Type B pancreatic cell (in vitro differentiated cells): ENCODE measurements around the gene ZNF106. TPM values are rescaled to one million over a fixed set of nuclear protein-coding genes. Genes with fewer than 3 reads are reported as not detected.

Experiments
- DNase-seq: peaks from one replicate; pipeline ENCODE4 v3.0.0; 2021; ENCODE audit warnings: mixed read lengths; ENCODE audit not compliant: unreplicated experiment; ENCODE audit errors: extremely low spot score
- H3K27ac Mint-ChIP-seq: 2 replicates; pipeline ENCODE4 v1.8.0; 2021; ENCODE audit warnings: mild to moderate bottlenecking, mixed read lengths
- H3K27me3 Mint-ChIP-seq: 2 replicates; pipeline ENCODE4 v1.8.0; 2021; ENCODE audit warnings: mixed read lengths
- H3K36me3 Mint-ChIP-seq: 2 replicates; pipeline ENCODE4 v1.8.0; 2021; ENCODE audit warnings: mixed read lengths
- H3K4me1 Mint-ChIP-seq: one replicate; pipeline ENCODE4 v1.8.0; 2021; ENCODE audit warnings: mixed read lengths; ENCODE audit not compliant: unreplicated experiment
- H3K4me3 Mint-ChIP-seq: 2 replicates; pipeline ENCODE4 v1.8.0; 2021; ENCODE audit warnings: mild to moderate bottlenecking, mixed read lengths
- H3K9me3 Mint-ChIP-seq: 2 replicates; pipeline ENCODE4 v1.8.0; 2021; ENCODE audit warnings: mixed read lengths
- CTCF ChIP-seq: fragments of 200-600 bp; sonication (generic); conservative IDR thresholded peaks from 2 replicates; pipeline ENCODE4 v1.5.0; 2021; ENCODE audit warnings: antibody characterized with exemption, mild to moderate bottlenecking
- total RNA-seq: library from RNA; stranded (reverse); gene quantifications from 2 replicates; pipeline ENCODE4 v1.2.1, GENCODE V29; 2021; ENCODE audit warnings: low replicate concordance

ZNF106 gene
- total RNA-seq, 1 donor from 2014 or later: 52.4 TPM

- Mint-ChIP-seq H3K36me3 (peaks cover 6% of the 10 kb centered on the region), H3K27me3 (no peaks in the 10 kb centered on the region), H3K4me3 (no peak overlapping the region), H3K4me1 (no peaks in the 10 kb centered on the region), H3K27ac (no peak overlapping the region), H3K9me3 (no peaks in the 10 kb centered on the region)
- DNase-seq: no peak
- TF ChIP-seq CTCF: no peak
Measured at GRCh38 chr15:42405863-42406482, 85.0 kb downstream of the ZNF106 start.

GRCh38 chr15:42404461-42405235 is 86.3 kb downstream of the ZNF106 start:
- peak overlapping the region; percentile 40 for H3K27ac Mint-ChIP-seq
- H3K27me3 Mint-ChIP-seq: no peaks in the 10 kb centered on the region
- TF ChIP-seq CTCF: no peak
- DNase-seq: no peak
- no peaks in the 10 kb centered on the region for H3K9me3 Mint-ChIP-seq
- H3K4me3 Mint-ChIP-seq: no peak overlapping the region
- no peaks in the 10 kb centered on the region for H3K4me1 Mint-ChIP-seq
- peaks cover 4% of the 10 kb centered on the region for H3K36me3 Mint-ChIP-seq

- no peak for TF ChIP-seq CTCF
- no peak for DNase-seq
- Mint-ChIP-seq H3K4me1 (no peaks in the 10 kb centered on the region), H3K36me3 (peaks cover 4% of the 10 kb centered on the region), H3K9me3 (no peaks in the 10 kb centered on the region), H3K4me3 (no peak overlapping the region), H3K27ac (no peak overlapping the region), H3K27me3 (no peaks in the 10 kb centered on the region)
Measured at GRCh38 chr15:42403389-42403788, 87.6 kb downstream of the ZNF106 start.

- Mint-ChIP-seq H3K27ac (no peak overlapping the region), H3K27me3 (no peaks in the 10 kb centered on the region), H3K36me3 (no peaks in the 10 kb centered on the region), H3K4me3 (no peak overlapping the region), H3K9me3 (no peaks in the 10 kb centered on the region), H3K4me1 (no peaks in the 10 kb centered on the region)
- no peak for TF ChIP-seq CTCF
- DNase-seq: no peak
Measured at GRCh38 chr15:42402455-42403205, 88.3 kb downstream of the ZNF106 start.

- Mint-ChIP-seq H3K27me3 (no peaks in the 10 kb centered on the region), H3K36me3 (no peaks in the 10 kb centered on the region), H3K4me1 (no peaks in the 10 kb centered on the region), H3K9me3 (no peaks in the 10 kb centered on the region), H3K4me3 (no peak overlapping the region), H3K27ac (no peak overlapping the region)
- no peak for DNase-seq
- no peak for TF ChIP-seq CTCF
Measured at GRCh38 chr15:42401544-42402454, 89.1 kb downstream of the ZNF106 start.
